HG03575 (cell line): ENCODE data around the gene PLEKHB2.
"Not testable (repeated sequence)": the region's sequence is repeated elsewhere in the genome, so short reads cannot be mapped to it uniquely, and the experiment has no call there.

Experiments used
- ATAC-seq: cut with Tn5 transposase; IDR thresholded peaks from one replicate; pipeline ENCODE4 v1.9.1; 2021; ENCODE audit not compliant: unreplicated experiment, insufficient number of reproducible peaks, low FRiP score; ENCODE audit errors: extremely low read depth

Gene PLEKHB2

DNA sequence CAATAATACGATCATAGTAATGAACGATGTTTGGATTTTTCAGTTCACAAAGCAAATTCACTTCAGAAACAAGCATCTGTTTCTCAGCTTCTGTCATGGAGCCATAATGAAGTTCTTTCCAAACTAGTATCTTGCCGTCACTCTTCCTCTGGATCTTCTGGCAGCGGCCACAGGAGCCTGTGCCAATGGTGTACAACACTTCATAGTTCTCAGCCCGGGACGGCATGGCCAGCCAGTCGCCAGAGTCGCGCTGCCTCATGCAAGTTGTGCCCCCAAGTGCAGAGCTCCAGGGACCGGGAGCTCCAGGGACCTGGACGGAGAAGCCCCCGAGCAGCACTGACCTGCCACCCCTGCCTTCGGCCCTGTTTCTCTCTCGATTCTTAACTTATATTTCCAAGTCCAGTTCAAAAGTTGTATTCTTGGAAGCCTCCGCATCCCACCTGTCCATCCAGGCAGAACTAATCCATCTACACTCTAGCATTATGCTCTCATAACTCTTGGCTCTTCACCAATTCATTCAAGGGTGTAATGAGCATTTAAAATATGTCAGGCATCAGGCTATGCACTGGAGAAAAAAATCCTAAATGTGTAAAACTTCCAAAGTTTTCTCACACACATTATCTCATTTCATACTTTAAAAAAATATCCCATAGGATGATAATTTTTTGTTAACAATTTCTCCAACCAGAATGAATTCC is 73.7 kb downstream of the PLEKHB2 start:
- ATAC-seq, result not testable (repeated sequence)

DNA sequence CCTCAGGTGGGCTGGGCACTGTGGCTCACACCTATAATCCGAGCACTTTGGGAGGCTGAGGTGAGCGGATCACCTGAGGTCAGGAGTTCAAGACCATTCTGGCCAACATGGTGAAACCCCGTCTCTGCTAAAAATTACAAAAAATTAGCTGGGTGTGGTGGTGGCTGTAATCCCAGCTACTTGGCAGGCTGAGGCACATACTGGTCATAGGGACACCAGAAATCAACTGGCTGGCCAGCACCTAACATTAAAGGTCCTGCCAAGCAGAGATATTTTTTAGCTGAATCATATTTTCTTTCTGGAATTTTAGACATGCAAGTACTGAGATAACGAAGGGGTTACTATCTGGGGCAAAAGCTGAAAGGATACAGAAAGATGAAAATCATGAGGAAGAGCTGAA is 76.3 kb downstream of the PLEKHB2 start:
- ATAC-seq, result not testable (repeated sequence)

DNA sequence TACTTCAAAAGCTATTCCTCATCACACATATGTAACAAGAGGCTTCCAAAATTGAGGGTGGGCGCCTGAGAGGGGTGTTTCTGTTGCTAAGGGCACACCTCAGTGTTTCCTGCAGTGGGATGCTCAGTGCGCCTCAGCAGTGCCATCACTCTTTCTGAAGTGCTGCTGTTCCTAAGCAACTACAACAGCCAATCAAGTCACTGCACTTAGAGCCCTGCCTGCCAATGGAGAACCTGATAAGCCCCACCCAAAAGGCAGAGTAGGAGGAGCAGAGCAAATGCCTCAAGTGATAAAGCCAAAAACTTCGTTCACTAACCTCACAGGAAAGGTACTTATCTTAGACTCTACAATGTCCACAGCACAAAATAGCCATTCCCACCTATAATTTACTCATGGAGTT is 88.3 kb downstream of the PLEKHB2 start:
- not testable (repeated sequence) for ATAC-seq

DNA sequence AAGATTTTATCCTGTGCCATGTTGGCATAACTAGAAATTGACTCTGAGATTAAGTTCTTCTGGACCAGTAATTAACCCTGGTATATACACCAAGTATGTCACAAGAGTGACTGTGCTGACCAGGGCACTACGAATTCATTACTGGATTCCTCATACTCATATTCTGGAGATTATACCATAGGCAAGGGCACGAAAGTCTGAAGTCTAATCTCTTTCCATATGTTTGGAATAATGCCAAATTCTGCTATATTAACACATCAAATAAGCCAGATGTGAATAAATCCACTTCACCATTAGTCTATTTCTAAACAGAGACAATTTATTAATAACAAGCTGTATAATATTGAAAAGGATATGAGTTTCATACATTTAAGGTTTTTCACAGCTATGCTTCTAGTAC is 91.0 kb downstream of the PLEKHB2 start:
- ATAC-seq, result not testable (repeated sequence)
